ENCODE data around the gene IL1F10.

Gene IL1F10

DNA sequence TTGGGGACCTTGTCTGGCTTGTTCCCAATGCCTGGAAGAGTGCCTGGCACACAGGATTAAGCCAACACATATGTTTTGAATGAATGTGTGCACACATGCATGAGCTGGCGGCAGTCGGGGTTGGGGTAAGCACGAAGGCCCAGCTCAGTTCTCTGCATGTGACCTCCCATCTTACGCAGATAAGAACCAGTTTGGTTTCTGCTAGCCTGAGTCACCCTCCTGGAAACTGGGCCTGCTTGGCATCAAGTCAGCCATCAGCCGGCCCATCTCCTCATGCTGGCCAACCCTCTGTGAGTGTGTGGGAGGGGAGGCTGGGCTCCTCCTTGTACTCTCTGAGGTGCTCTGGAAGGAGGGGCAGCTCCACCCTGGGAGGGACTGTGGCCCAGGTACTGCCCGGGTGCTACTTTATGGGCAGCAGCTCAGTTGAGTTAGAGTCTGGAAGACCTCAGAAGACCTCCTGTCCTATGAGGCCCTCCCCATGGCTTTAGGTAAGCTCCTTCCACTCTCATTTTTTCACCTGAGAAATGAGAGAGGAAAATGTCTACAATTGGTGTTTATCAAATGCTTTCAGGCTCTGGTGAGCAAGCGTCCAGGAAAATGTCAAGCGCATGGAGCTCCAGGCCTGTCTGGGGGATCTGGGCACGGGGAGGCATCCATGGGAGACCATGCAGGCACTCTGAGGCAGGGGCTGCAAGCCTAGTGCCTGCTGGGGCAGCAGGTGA is 49.9 kb downstream of the IL1F10 start:
- TF ChIP-seq, protein P1, sequence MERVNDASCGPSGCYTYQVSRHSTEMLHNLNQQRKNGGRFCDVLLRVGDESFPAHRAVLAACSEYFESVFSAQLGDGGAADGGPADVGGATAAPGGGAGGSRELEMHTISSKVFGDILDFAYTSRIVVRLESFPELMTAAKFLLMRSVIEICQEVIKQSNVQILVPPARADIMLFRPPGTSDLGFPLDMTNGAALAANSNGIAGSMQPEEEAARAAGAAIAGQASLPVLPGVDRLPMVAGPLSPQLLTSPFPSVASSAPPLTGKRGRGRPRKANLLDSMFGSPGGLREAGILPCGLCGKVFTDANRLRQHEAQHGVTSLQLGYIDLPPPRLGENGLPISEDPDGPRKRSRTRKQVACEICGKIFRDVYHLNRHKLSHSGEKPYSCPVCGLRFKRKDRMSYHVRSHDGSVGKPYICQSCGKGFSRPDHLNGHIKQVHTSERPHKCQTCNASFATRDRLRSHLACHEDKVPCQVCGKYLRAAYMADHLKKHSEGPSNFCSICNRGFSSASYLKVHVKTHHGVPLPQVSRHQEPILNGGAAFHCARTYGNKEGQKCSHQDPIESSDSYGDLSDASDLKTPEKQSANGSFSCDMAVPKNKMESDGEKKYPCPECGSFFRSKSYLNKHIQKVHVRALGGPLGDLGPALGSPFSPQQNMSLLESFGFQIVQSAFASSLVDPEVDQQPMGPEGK (CRISPR knock-in tag; IDR thresholded peaks at IDR 0.05; ENCODE audit: borderline replicate concordance) = no peak
- no peak for TF ChIP-seq ZNF70 (CRISPR knock-in tag; IDR thresholded peaks at IDR 0.05)
- no peak for TF ChIP-seq ZFP3 (CRISPR knock-in tag; IDR thresholded peaks at IDR 0.05)
- TF ChIP-seq ZC3H10 (CRISPR knock-in tag; IDR thresholded peaks at IDR 0.05) = no peak
- no peak for TF ChIP-seq SNAI2 (CRISPR knock-in tag; IDR thresholded peaks at IDR 0.05)
- TF ChIP-seq ZFP30 (CRISPR knock-in tag; IDR thresholded peaks at IDR 0.05) = no peak
- no peak for TF ChIP-seq ARNTL (CRISPR knock-in tag; IDR thresholded peaks at IDR 0.05; ENCODE audit: borderline replicate concordance, low read depth)
- TF ChIP-seq OSR1 (CRISPR knock-in tag; IDR thresholded peaks at IDR 0.05) = no peak
- TF ChIP-seq CSDC2 (CRISPR knock-in tag; IDR thresholded peaks at IDR 0.05) = no peak
- no peak for TF ChIP-seq ESRRG (CRISPR knock-in tag; IDR thresholded peaks at IDR 0.05)
- no peak for TF ChIP-seq PPARA (CRISPR knock-in tag; IDR thresholded peaks at IDR 0.05; ENCODE audit: borderline replicate concordance)
- no peak for TF ChIP-seq TOX (CRISPR knock-in tag; IDR thresholded peaks at IDR 0.05; ENCODE audit: borderline replicate concordance)
- TF ChIP-seq, protein P2, sequence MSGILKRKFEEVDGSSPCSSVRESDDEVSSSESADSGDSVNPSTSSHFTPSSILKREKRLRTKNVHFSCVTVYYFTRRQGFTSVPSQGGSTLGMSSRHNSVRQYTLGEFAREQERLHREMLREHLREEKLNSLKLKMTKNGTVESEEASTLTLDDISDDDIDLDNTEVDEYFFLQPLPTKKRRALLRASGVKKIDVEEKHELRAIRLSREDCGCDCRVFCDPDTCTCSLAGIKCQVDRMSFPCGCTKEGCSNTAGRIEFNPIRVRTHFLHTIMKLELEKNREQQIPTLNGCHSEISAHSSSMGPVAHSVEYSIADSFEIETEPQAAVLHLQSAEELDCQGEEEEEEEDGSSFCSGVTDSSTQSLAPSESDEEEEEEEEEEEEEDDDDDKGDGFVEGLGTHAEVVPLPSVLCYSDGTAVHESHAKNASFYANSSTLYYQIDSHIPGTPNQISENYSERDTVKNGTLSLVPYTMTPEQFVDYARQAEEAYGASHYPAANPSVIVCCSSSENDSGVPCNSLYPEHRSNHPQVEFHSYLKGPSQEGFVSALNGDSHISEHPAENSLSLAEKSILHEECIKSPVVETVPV (CRISPR knock-in tag; IDR thresholded peaks at IDR 0.05) = no peak
- TF ChIP-seq ZNF8 (CRISPR knock-in tag; IDR thresholded peaks at IDR 0.05) = no peak
- no peak for TF ChIP-seq GLIS3 (CRISPR knock-in tag; IDR thresholded peaks at IDR 0.05)
- TF ChIP-seq TCF4 (CRISPR knock-in tag; IDR thresholded peaks at IDR 0.05; ENCODE audit: borderline replicate concordance) = no peak
- TF ChIP-seq RARB (CRISPR knock-in tag; IDR thresholded peaks at IDR 0.05) = no peak
- ATAC-seq = no peak

DNA sequence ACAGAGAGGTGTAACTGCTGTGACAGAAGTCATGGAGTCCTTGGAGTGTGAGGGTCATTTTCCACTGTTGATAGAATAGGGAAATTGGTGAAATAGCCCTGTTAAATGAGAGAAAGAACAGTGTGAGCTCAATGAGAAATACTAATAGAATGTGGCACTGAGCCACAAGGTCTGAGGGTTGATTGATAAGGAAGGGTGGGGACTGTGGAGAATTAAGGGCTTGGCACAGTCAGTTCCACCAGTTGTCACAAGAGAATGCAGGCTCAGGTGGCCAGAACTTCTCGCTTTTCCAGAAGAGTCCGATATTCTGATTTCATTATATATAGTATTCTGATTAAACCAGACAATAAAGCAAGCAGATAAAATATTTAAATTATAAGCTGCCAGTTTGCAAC is 50.5 kb downstream of the IL1F10 start:
- no peak for ATAC-seq
- TF ChIP-seq ZNF565 (CRISPR knock-in tag; conservative IDR thresholded peaks at IDR 0.05; ENCODE audit: low read depth) (no peak), TCF4 (CRISPR knock-in tag; IDR thresholded peaks at IDR 0.05; ENCODE audit: borderline replicate concordance) (no peak), SNAI2 (CRISPR knock-in tag; IDR thresholded peaks at IDR 0.05) (no peak), ISL1 (CRISPR knock-in tag; IDR thresholded peaks at IDR 0.05) (no peak), ARNTL (CRISPR knock-in tag; IDR thresholded peaks at IDR 0.05; ENCODE audit: borderline replicate concordance, low read depth) (no peak), CSDC2 (CRISPR knock-in tag; IDR thresholded peaks at IDR 0.05) (no peak), BACH2 (CRISPR knock-in tag; IDR thresholded peaks at IDR 0.05; ENCODE audit: borderline replicate concordance) (no peak), ESRRG (CRISPR knock-in tag; IDR thresholded peaks at IDR 0.05) (no peak)
- TF ChIP-seq, protein P3, sequence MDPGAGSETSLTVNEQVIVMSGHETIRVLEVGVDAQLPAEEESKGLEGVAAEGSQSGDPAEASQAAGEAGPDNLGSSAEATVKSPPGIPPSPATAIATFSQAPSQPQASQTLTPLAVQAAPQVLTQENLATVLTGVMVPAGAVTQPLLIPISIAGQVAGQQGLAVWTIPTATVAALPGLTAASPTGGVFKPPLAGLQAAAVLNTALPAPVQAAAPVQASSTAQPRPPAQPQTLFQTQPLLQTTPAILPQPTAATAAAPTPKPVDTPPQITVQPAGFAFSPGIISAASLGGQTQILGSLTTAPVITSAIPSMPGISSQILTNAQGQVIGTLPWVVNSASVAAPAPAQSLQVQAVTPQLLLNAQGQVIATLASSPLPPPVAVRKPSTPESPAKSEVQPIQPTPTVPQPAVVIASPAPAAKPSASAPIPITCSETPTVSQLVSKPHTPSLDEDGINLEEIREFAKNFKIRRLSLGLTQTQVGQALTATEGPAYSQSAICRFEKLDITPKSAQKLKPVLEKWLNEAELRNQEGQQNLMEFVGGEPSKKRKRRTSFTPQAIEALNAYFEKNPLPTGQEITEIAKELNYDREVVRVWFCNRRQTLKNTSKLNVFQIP (CRISPR knock-in tag; IDR thresholded peaks at IDR 0.05; ENCODE audit: borderline replicate concordance, low read depth) = no peak
- TF ChIP-seq, protein P2 (CRISPR knock-in tag; IDR thresholded peaks at IDR 0.05) = no peak
- TF ChIP-seq, protein P4, sequence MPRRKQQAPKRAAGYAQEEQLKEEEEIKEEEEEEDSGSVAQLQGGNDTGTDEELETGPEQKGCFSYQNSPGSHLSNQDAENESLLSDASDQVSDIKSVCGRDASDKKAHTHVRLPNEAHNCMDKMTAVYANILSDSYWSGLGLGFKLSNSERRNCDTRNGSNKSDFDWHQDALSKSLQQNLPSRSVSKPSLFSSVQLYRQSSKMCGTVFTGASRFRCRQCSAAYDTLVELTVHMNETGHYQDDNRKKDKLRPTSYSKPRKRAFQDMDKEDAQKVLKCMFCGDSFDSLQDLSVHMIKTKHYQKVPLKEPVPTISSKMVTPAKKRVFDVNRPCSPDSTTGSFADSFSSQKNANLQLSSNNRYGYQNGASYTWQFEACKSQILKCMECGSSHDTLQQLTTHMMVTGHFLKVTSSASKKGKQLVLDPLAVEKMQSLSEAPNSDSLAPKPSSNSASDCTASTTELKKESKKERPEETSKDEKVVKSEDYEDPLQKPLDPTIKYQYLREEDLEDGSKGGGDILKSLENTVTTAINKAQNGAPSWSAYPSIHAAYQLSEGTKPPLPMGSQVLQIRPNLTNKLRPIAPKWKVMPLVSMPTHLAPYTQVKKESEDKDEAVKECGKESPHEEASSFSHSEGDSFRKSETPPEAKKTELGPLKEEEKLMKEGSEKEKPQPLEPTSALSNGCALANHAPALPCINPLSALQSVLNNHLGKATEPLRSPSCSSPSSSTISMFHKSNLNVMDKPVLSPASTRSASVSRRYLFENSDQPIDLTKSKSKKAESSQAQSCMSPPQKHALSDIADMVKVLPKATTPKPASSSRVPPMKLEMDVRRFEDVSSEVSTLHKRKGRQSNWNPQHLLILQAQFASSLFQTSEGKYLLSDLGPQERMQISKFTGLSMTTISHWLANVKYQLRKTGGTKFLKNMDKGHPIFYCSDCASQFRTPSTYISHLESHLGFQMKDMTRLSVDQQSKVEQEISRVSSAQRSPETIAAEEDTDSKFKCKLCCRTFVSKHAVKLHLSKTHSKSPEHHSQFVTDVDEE (CRISPR knock-in tag; IDR thresholded peaks at IDR 0.05) = no peak

Data from SK-N-SH treated with all-trans-retinoic acid at 6 μM for 48 hours (cell line).